Keratinocyte (primary cell): ENCODE data around the gene PTER. TPM values are rescaled to one million over a fixed set of nuclear protein-coding genes. Genes with fewer than 3 reads are reported as not detected.

Experiments
- DNase-seq: peaks from one replicate; pipeline ENCODE4 v3.0.0-alpha.2; 2011; ENCODE audit warnings: low read depth, missing footprints, low spot score
- FAIRE-seq: peaks from 2 replicates; lab custom pipeline; 2011; peaks lifted over from hg19 to GRCh38; lab: Jason Lieb, UNC
- H2AFZ ChIP-seq: 2 replicates; pipeline ENCODE4 v1.6.0; 2012; ENCODE audit warnings: low read length, control low read depth, inconsistent platforms; ENCODE audit not compliant: control insufficient read depth
- H3K27ac ChIP-seq: 2 replicates; pipeline ENCODE4 v1.5.1; 2011; ENCODE audit warnings: low read length; ENCODE audit not compliant: control insufficient read depth, insufficient read depth
- H3K27me3 ChIP-seq: 3 replicates; pipeline ENCODE4 v1.6.0; 2011; ENCODE audit warnings: low read length; ENCODE audit not compliant: control insufficient read depth, insufficient read depth; ENCODE audit errors: extremely low read depth
- H3K36me3 ChIP-seq, 2 experiments: 2 replicates in 1 of 2; 3 replicates in 1 of 2; pipeline ENCODE4 v1.5.1; 2011; ENCODE audit warnings: low read length in 2 of 2, mild to moderate bottlenecking in 1 of 2; ENCODE audit not compliant: control insufficient read depth in 2 of 2, insufficient read depth in 2 of 2; ENCODE audit errors: extremely low read depth in 1 of 2
- H3K4me1 ChIP-seq: 3 replicates; pipeline ENCODE4 v1.5.1; 2011; ENCODE audit warnings: low read length; ENCODE audit not compliant: control insufficient read depth, insufficient read depth; ENCODE audit errors: extremely low read depth
- H3K4me2 ChIP-seq: 3 replicates; pipeline ENCODE4 v1.6.0; 2011; ENCODE audit warnings: low read depth, low read length; ENCODE audit not compliant: control insufficient read depth, insufficient read depth; ENCODE audit errors: extremely low read depth
- H3K4me3 ChIP-seq, 3 experiments: fragments of 200-600 bp in 1 of 3; sonication (generic) in 1 of 3; 2 replicates in 2 of 3; 3 replicates in 1 of 3; pipeline ENCODE4 v1.5.1; 2011 to 2016; ENCODE audit warnings: low read length in 3 of 3, mild to moderate bottlenecking in 3 of 3, control low read depth in 2 of 3, inconsistent platforms in 1 of 3, low read depth in 1 of 3, mixed read lengths in 1 of 3, mixed run types in 1 of 3, moderate library complexity in 1 of 3; ENCODE audit not compliant: control insufficient read depth in 2 of 3, insufficient read depth in 2 of 3; ENCODE audit errors: extremely low read depth in 1 of 3
- H3K79me2 ChIP-seq: 2 replicates; pipeline ENCODE4 v1.6.0; 2012; ENCODE audit warnings: low read length; ENCODE audit not compliant: control insufficient read depth, insufficient read depth
- H3K9ac ChIP-seq: 3 replicates; pipeline ENCODE4 v1.6.0; 2011; ENCODE audit warnings: low read length; ENCODE audit not compliant: control insufficient read depth, insufficient read depth; ENCODE audit errors: extremely low read depth
- H3K9me1 ChIP-seq: 3 replicates; pipeline ENCODE4 v1.6.0; 2011; ENCODE audit warnings: low read length; ENCODE audit not compliant: control insufficient read depth, insufficient read depth; ENCODE audit errors: extremely low read depth
- H3K9me3 ChIP-seq: 2 replicates; pipeline ENCODE4 v1.5.1; 2012; ENCODE audit warnings: low read depth, low read length; ENCODE audit not compliant: control insufficient read depth
- H4K20me1 ChIP-seq: 3 replicates; pipeline ENCODE4 v1.6.0; 2011; ENCODE audit warnings: low read length; ENCODE audit not compliant: control insufficient read depth, insufficient read depth; ENCODE audit errors: extremely low read depth
- EZH2 ChIP-seq: IDR thresholded peaks from one replicate; pipeline ENCODE4 v1.6.1; 2012; ENCODE audit warnings: inconsistent platforms, mild to moderate bottlenecking, low read length, moderate library complexity
- dilution Hi-C: fragments of 300-500 bp; cut with MboI; formaldehyde crosslinking; loops from one replicate; pipeline ENCODE4 v1.7.0; 2020; ENCODE audit warnings: low sequenced_read_pairs; ENCODE audit not compliant: extremely low pct_ligation_motif_present
- polyA plus RNA-seq, 5 experiments: library from polyadenylated mRNA; depleted of rRNA in 3 of 5; stranded (reverse) in 3 of 5; stranded (forward) in 1 of 5; unstranded in 1 of 5; fragments of >200 nt; gene quantifications; 1 replicate in 1 of 5; 2 replicates in 3 of 5; 3 replicates in 1 of 5; pipeline versions ENCODE4 v1.2.1 to v1.2.3, GENCODE V29; 2011 to 2012; ENCODE audit warnings: missing spikeins in 2 of 5, low read depth in 1 of 5, low replicate concordance in 1 of 5
- TF ChIP-seq, protein P1 (sequence below), 3 experiments: IDR thresholded peaks in 1 of 3; conservative IDR thresholded peaks in 1 of 3; optimal IDR thresholded peaks in 1 of 3; 2 replicates in 2 of 3; 3 replicates in 1 of 3; pipeline versions ENCODE3 to v1.5.1; 2011; ENCODE audit warnings: low read length in 3 of 3, mild to moderate bottlenecking in 3 of 3, moderate library complexity in 2 of 3, control low read depth in 1 of 3, inconsistent platforms in 1 of 3; ENCODE audit not compliant: insufficient read depth in 2 of 3; ENCODE audit errors: extremely low read depth in 1 of 3

Gene PTER
- polyA plus RNA-seq, 1 donor (not counting 4 experiments of a cell fraction or from before 2014, with no cell fraction given) = 10.1 TPM

DNA sequence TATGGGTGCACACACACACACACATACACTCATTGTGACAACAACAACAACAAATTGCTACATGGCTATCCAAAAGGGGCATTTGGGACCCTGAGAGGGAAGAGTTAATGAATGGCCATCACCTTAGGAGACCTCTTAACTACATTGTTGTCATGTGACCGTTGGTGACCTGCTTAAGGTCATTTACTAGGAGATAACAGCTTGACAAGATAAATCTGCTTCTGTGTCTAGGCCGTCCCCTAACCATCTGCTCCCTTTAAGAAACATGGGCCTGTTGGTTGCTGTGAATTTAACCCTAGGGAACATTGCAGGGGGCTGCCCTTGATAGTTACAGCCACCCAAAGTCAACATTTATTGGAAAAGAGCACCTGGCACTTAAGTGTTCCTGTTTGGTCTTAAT is 55.1 kb downstream of the PTER start:
- no peaks in the 10 kb centered on the region for H3K36me3 ChIP-seq
- TF ChIP-seq, protein P1, sequence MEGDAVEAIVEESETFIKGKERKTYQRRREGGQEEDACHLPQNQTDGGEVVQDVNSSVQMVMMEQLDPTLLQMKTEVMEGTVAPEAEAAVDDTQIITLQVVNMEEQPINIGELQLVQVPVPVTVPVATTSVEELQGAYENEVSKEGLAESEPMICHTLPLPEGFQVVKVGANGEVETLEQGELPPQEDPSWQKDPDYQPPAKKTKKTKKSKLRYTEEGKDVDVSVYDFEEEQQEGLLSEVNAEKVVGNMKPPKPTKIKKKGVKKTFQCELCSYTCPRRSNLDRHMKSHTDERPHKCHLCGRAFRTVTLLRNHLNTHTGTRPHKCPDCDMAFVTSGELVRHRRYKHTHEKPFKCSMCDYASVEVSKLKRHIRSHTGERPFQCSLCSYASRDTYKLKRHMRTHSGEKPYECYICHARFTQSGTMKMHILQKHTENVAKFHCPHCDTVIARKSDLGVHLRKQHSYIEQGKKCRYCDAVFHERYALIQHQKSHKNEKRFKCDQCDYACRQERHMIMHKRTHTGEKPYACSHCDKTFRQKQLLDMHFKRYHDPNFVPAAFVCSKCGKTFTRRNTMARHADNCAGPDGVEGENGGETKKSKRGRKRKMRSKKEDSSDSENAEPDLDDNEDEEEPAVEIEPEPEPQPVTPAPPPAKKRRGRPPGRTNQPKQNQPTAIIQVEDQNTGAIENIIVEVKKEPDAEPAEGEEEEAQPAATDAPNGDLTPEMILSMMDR (optimal IDR thresholded peaks at IDR 0.05 in 1 of 3, IDR thresholded peaks at IDR 0.05 in 1 of 3, conservative IDR thresholded peaks at IDR 0.05 in 1 of 3; ENCODE audit: extremely low read depth in 1 of 3, insufficient read depth in 2 of 3, low read length in 3 of 3) = no peak
- TF ChIP-seq EZH2 = no peak
- DNase-seq (no peak), FAIRE-seq (no peak)
- no peaks in the 10 kb centered on the region for H3K9me1 ChIP-seq
- H3K79me2 ChIP-seq = no peaks in the 10 kb centered on the region
- H3K27ac ChIP-seq = no peak overlapping the region
- H4K20me1 ChIP-seq = no peaks in the 10 kb centered on the region
- H3K9me3 ChIP-seq = no peaks in the 10 kb centered on the region
- H3K4me2 ChIP-seq = no peak overlapping the region
- no peak overlapping the region for H3K9ac ChIP-seq
- H3K27me3 ChIP-seq = no peaks in the 10 kb centered on the region
- no peak overlapping the region for H3K4me3 ChIP-seq
- H2AFZ ChIP-seq = no peak overlapping the region
- H3K4me1 ChIP-seq = no peaks in the 10 kb centered on the region
- dilution Hi-C loops = no loop called here

DNA sequence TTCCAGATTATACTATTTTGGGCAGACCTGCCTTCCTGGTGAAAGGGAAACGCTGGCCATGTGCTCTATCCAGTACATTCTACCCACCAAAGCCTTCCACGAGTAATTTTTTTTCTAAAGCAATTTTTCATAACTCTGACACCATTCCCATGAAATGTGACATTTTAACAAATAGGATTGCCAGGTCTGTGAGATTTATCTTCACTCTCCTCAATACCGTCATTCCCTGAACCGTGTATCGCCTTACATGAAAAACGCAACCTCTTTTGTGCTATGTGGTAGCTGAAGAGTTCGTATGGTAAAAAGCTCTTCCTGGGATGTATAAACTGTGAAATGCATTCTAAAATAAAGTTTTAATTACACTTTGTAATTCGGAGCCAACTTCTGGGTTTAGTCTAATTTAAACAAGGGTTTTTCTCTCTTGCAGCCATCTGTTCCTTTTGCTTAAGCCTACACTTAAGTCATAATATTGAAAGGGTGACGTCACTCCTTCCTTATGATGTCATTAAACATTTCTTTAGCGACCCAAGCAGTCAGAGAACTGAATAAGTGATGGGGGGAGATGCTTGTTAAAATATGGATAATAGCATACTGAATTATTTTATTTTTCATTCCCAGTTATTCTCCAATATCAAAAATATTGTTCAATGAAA is 57.2 kb downstream of the PTER start:
- Histone ChIP-seq H4K20me1 (no peaks in the 10 kb centered on the region), H3K4me1 (no peaks in the 10 kb centered on the region), H3K9me1 (no peaks in the 10 kb centered on the region), H3K27ac (no peak overlapping the region), H3K4me3 (no peak overlapping the region), H3K9ac (no peak overlapping the region), H3K9me3 (no peaks in the 10 kb centered on the region), H3K79me2 (no peaks in the 10 kb centered on the region), H3K36me3 (no peaks in the 10 kb centered on the region), H3K27me3 (no peaks in the 10 kb centered on the region), H2AFZ (no peak overlapping the region), H3K4me2 (no peak overlapping the region)
- DNase-seq (no peak), FAIRE-seq (no peak)
- dilution Hi-C loops = no loop called here
- TF ChIP-seq EZH2 = no peak
- TF ChIP-seq, protein P1 (optimal IDR thresholded peaks at IDR 0.05 in 1 of 3, IDR thresholded peaks at IDR 0.05 in 1 of 3, conservative IDR thresholded peaks at IDR 0.05 in 1 of 3; ENCODE audit: extremely low read depth in 1 of 3, insufficient read depth in 2 of 3, low read length in 3 of 3) = no peak
